H1 (cell line): ENCODE measurements around the gene NKPD1. TPM values are rescaled to one million over a fixed set of nuclear protein-coding genes. Genes with fewer than 3 reads are reported as not detected.

Experiments used
- ASH2L ChIP-seq: fragments of 200-600, 300-600 bp; sonication (generic); IDR thresholded peaks from one replicate; pipeline ENCODE4 v1.7.1; 2017; ENCODE audit warnings: low read length
- BACH1 ChIP-seq: IDR thresholded peaks from 2 replicates; pipeline ENCODE4 v1.6.1; 2012; ENCODE audit warnings: low read length, improper control_type of control experiment
- BRCA1 ChIP-seq: IDR thresholded peaks from 2 replicates; pipeline ENCODE4 v1.6.1; 2012; ENCODE audit warnings: low read depth, low read length, improper control_type of control experiment
- CTCF ChIP-seq, 3 experiments: IDR thresholded peaks; 1 replicate in 2 of 3; 2 replicates in 1 of 3; pipeline versions ENCODE4 v1.5.1 to v1.6.1; 2011; ENCODE audit warnings: low read length in 3 of 3, mild to moderate bottlenecking in 3 of 3, inconsistent platforms in 2 of 3, low read depth in 1 of 3, moderate library complexity in 1 of 3; ENCODE audit not compliant: insufficient read depth in 1 of 3; ENCODE audit errors: control extremely low read depth in 1 of 3
- FOSL1 ChIP-seq: IDR thresholded peaks from 2 replicates; pipeline ENCODE4 v1.6.1; 2011; ENCODE audit warnings: mild to moderate bottlenecking, low read depth, low read length, moderate library complexity; ENCODE audit not compliant: insufficient read depth
- MAFK ChIP-seq: IDR thresholded peaks from 2 replicates; pipeline ENCODE4 v1.6.1; 2012; ENCODE audit warnings: low read depth, mild to moderate bottlenecking, improper control_type of control experiment, low read length
- MAX ChIP-seq: IDR thresholded peaks from 2 replicates; pipeline ENCODE4 v1.6.1; 2012; ENCODE audit warnings: inconsistent platforms
- SIX5 ChIP-seq: IDR thresholded peaks from 2 replicates; pipeline ENCODE4 v1.6.1; 2011; ENCODE audit warnings: mild to moderate bottlenecking, low read depth, low read length
- TAF1 ChIP-seq: IDR thresholded peaks from 2 replicates; pipeline ENCODE4 v1.6.1; 2011; ENCODE audit warnings: mild to moderate bottlenecking, low read depth, low read length
- polyA plus RNA-seq, 7 experiments: library from polyadenylated mRNA; depleted of rRNA in 3 of 7; stranded (reverse) in 5 of 7; unstranded in 2 of 7; fragments of >200 nt in 5 of 7; fragments of 200-250 nt in 2 of 7; gene quantifications; 1 replicate in 5 of 7; 2 replicates in 1 of 7; 4 replicates in 1 of 7; pipeline versions ENCODE4 v1.2.1 to v1.2.3, GENCODE V29; 2011 to 2013; ENCODE audit warnings: missing spikeins in 2 of 7, mixed read lengths in 2 of 7
- total RNA-seq: library from RNA; stranded (reverse); fragmentation: NEBNext Ultra II Directional; extraction: Animal tissue kit (Norgen Biotek cat#: 25700); gene quantifications from 2 replicates; pipeline ENCODE4 v1.2.1, GENCODE V29; 2021

NKPD1 gene
- total and polyA plus RNA-seq, 2 of the 8 experiments (the other 6 are each of a cell fraction or from before 2014, with no cell fraction given), result 0.30 to 0.39 TPM

- TF ChIP-seq CTCF (IDR thresholded peaks at IDR 0.05; ENCODE audit: control extremely low read depth in 1 of 3, insufficient read depth in 1 of 3, low read depth in 1 of 3, low read length in 3 of 3) (no peak), BRCA1 (no peak), BACH1 (no peak), MAX (no peak), MAFK (no peak), FOSL1 (no peak), ASH2L (no peak), SIX5 (no peak), TAF1 (no peak)
Measured at GRCh38 chr19:45117167-45117594, 43.6 kb downstream of the NKPD1 start (continued).
